H1 (cell line): ENCODE data around the gene KIF1C. TPM values are rescaled to one million over a fixed set of nuclear protein-coding genes. Genes with fewer than 3 reads are reported as not detected.
A peak's percentile ranks its signal among the peaks of the same experiment; 100 is the strongest.

ENCODE experiments used
- CTCF ChIA-PET: fragments of 300-600 bp; sonication (Branson Sonifier 250); formaldehyde crosslinking; loops from one replicate; lab custom pipeline; 2021; ENCODE audit not compliant: partially characterized antibody; lab: Charles Lee
- POLR2A ChIA-PET: fragments of 300-600 bp; sonication (Branson Sonifier 250); formaldehyde crosslinking; loops from one replicate; lab custom pipeline; 2021; ENCODE audit warnings: inconsistent platforms; ENCODE audit not compliant: partially characterized antibody; lab: Charles Lee
- DNase-seq, 2 experiments: peaks; one replicate each; pipeline versions ENCODE4 v3.0.0 to v3.0.0-alpha.2; 2010 to 2022; ENCODE audit warnings: low spot score in 2 of 2, low read depth in 1 of 2, mixed read lengths in 1 of 2
- FAIRE-seq: peaks from 2 replicates; lab custom pipeline; 2011; peaks lifted over from hg19 to GRCh38; lab: Jason Lieb, UNC
- H2AFZ ChIP-seq: 2 replicates; pipeline ENCODE4 v1.8.1; 2012; ENCODE audit warnings: low read length, inconsistent platforms
- H2AK5ac ChIP-seq: 2 replicates; pipeline ENCODE4 v1.6.1; 2013; ENCODE audit warnings: low read depth, low read length
- H2BK120ac ChIP-seq: replicated peaks from 2 replicates; pipeline ENCODE3; 2013; ENCODE audit warnings: low read depth, low read length, inconsistent platforms
- H2BK12ac ChIP-seq: 2 replicates; pipeline ENCODE4 v1.6.1; 2013; ENCODE audit warnings: low read depth, low read length
- H2BK15ac ChIP-seq: 2 replicates; pipeline ENCODE4 v1.6.1; 2013; ENCODE audit warnings: low read length
- H2BK20ac ChIP-seq: 2 replicates; pipeline ENCODE4 v1.6.1; 2013; ENCODE audit warnings: low read length
- H2BK5ac ChIP-seq: 2 replicates; pipeline ENCODE4 v1.6.1; 2013; ENCODE audit warnings: low read depth, low read length
- H3K14ac ChIP-seq: 2 replicates; pipeline ENCODE4 v1.6.1; 2013; ENCODE audit warnings: inconsistent platforms; ENCODE audit not compliant: insufficient read length
- H3K18ac ChIP-seq: 2 replicates; pipeline ENCODE4 v1.6.1; 2013; ENCODE audit warnings: low read length; ENCODE audit errors: extremely low read depth
- H3K23ac ChIP-seq: 2 replicates; pipeline ENCODE4 v1.6.1; 2013; ENCODE audit warnings: inconsistent platforms; ENCODE audit not compliant: insufficient read length
- H3K23me2 ChIP-seq: 2 replicates; pipeline ENCODE4 v1.6.1; 2013; ENCODE audit warnings: low read depth, low read length
- H3K27ac ChIP-seq: 2 replicates; pipeline ENCODE4 v1.6.1; 2011; ENCODE audit warnings: low read depth, low read length, inconsistent platforms
- H3K27me3 ChIP-seq, 4 experiments: replicated peaks in 1 of 4; 1 replicate in 1 of 4; 2 replicates in 3 of 4; pipeline versions ENCODE4 v1.6.1 to v1.8.1; 2011 to 2013; ENCODE audit warnings: low read length in 3 of 4, mild to moderate bottlenecking in 3 of 4, inconsistent platforms in 2 of 4, mixed read lengths in 2 of 4, moderate library complexity in 1 of 4; ENCODE audit not compliant: control insufficient read depth in 3 of 4, insufficient read depth in 3 of 4; ENCODE audit errors: extremely low read depth in 1 of 4
- H3K36me3 ChIP-seq, 4 experiments: 2 replicates each; pipeline versions ENCODE4 v1.6.1 to v1.8.1; 2011 to 2013; ENCODE audit warnings: mild to moderate bottlenecking in 4 of 4, low read length in 3 of 4, moderate library complexity in 2 of 4, control low read depth in 1 of 4, inconsistent platforms in 1 of 4; ENCODE audit not compliant: insufficient read depth in 4 of 4, control insufficient read depth in 2 of 4
- H3K4ac ChIP-seq: replicated peaks from 2 replicates; pipeline ENCODE3; 2013; ENCODE audit warnings: low read length, low read depth, mixed read lengths, inconsistent platforms; ENCODE audit not compliant: insufficient read length
- H3K4me1 ChIP-seq, 4 experiments: replicated peaks in 1 of 4; 1 replicate in 1 of 4; 2 replicates in 3 of 4; pipeline versions ENCODE4 v1.6.1 to v1.8.1; 2011 to 2013; ENCODE audit warnings: low read length in 3 of 4, inconsistent platforms in 2 of 4, mixed read lengths in 1 of 4; ENCODE audit not compliant: insufficient read depth in 4 of 4, control insufficient read depth in 3 of 4
- H3K4me2 ChIP-seq, 2 experiments: 2 replicates each; pipeline versions ENCODE4 v1.6.1 to v1.8.1; 2011 to 2013; ENCODE audit warnings: low read depth in 2 of 2, low read length in 2 of 2, control low read depth in 1 of 2, inconsistent platforms in 1 of 2, mild to moderate bottlenecking in 1 of 2; ENCODE audit not compliant: insufficient read depth in 1 of 2
- H3K4me3 ChIP-seq, 4 experiments: fragments of 200-600, 300-600 bp in 1 of 4; sonication (generic), shearing (Covaris generic), sonication (Bioruptor Twin) in 1 of 4; 2 replicates each; pipeline versions ENCODE4 v1.5.1 to v1.8.1; 2011 to 2016; ENCODE audit warnings: low read length in 4 of 4, low read depth in 3 of 4, control low read depth in 2 of 4, inconsistent platforms in 2 of 4, mild to moderate bottlenecking in 2 of 4, mixed read lengths in 1 of 4, moderate library complexity in 1 of 4; ENCODE audit not compliant: insufficient read depth in 2 of 4; ENCODE audit errors: extremely low read depth in 1 of 4
- H3K56ac ChIP-seq: replicated peaks from 2 replicates; pipeline ENCODE3; 2013; ENCODE audit warnings: low read depth, mild to moderate bottlenecking, mixed read lengths, low read length, inconsistent platforms; ENCODE audit not compliant: insufficient read length
- H3K79me1 ChIP-seq: 2 replicates; pipeline ENCODE4 v1.6.1; 2013; ENCODE audit warnings: low read depth, low read length, control low read depth
- H3K79me2 ChIP-seq, 2 experiments: 2 replicates each; pipeline versions ENCODE4 v1.6.1 to v1.8.1; 2012 to 2013; ENCODE audit warnings: low read length in 2 of 2, mild to moderate bottlenecking in 2 of 2, inconsistent platforms in 1 of 2; ENCODE audit not compliant: insufficient read depth in 2 of 2, control insufficient read depth in 1 of 2
- H3K9ac ChIP-seq, 4 experiments: replicated peaks in 1 of 4; 1 replicate in 1 of 4; 2 replicates in 3 of 4; pipeline versions ENCODE4 v1.6.1 to v1.8.1; 2011 to 2013; ENCODE audit warnings: low read depth in 3 of 4, low read length in 3 of 4, control low read depth in 2 of 4, mild to moderate bottlenecking in 2 of 4, moderate library complexity in 2 of 4, inconsistent platforms in 1 of 4; ENCODE audit errors: extremely low read depth in 1 of 4
- H3K9me3 ChIP-seq, 2 experiments: 2 replicates each; pipeline versions ENCODE4 v1.6.1 to v1.8.1; 2012 to 2013; ENCODE audit warnings: mild to moderate bottlenecking in 2 of 2, moderate library complexity in 2 of 2, control low read depth in 1 of 2, inconsistent platforms in 1 of 2, low read depth in 1 of 2, low read length in 1 of 2, mixed read lengths in 1 of 2; ENCODE audit not compliant: insufficient read depth in 2 of 2
- H4K20me1 ChIP-seq, 2 experiments: replicated peaks in 1 of 2; 2 replicates each; pipeline versions ENCODE3 to v1.8.1; 2011 to 2013; ENCODE audit warnings: inconsistent platforms in 2 of 2, low read length in 2 of 2, mild to moderate bottlenecking in 1 of 2; ENCODE audit not compliant: insufficient read depth in 2 of 2, control insufficient read depth in 1 of 2
- H4K5ac ChIP-seq: 2 replicates; pipeline ENCODE4 v1.6.1; 2013; ENCODE audit warnings: low read length, low read depth, mixed read lengths, inconsistent platforms; ENCODE audit not compliant: insufficient read length
- H4K8ac ChIP-seq: 2 replicates; pipeline ENCODE4 v1.8.0; 2013; ENCODE audit warnings: mild to moderate bottlenecking, moderate library complexity, low read length, inconsistent platforms; ENCODE audit not compliant: insufficient read depth; ENCODE audit errors: extremely low read depth
- H4K91ac ChIP-seq: replicated peaks from 2 replicates; pipeline ENCODE3; 2013; ENCODE audit warnings: low read length, mixed read lengths, inconsistent platforms; ENCODE audit not compliant: insufficient read length
- CTCF ChIP-seq, 3 experiments: IDR thresholded peaks; 1 replicate in 2 of 3; 2 replicates in 1 of 3; pipeline versions ENCODE4 v1.5.1 to v1.6.1; 2011; ENCODE audit warnings: low read length in 3 of 3, mild to moderate bottlenecking in 3 of 3, inconsistent platforms in 2 of 3, low read depth in 1 of 3, moderate library complexity in 1 of 3; ENCODE audit not compliant: insufficient read depth in 1 of 3; ENCODE audit errors: control extremely low read depth in 1 of 3
- FOSL1 ChIP-seq: IDR thresholded peaks from 2 replicates; pipeline ENCODE4 v1.6.1; 2011; ENCODE audit warnings: mild to moderate bottlenecking, low read depth, low read length, moderate library complexity; ENCODE audit not compliant: insufficient read depth
- WGBS, 2 experiments: shearing (Covaris generic) in 1 of 2; methylation state at CpG; one replicate each; pipeline versions ENCODE4 v1.1.6 to v1.1.7; 2013 to 2015; ENCODE audit warnings: low lambda C conversion rate in 2 of 2, mixed read lengths in 2 of 2, inconsistent platforms in 1 of 2, low coverage in 1 of 2, missing lambda C conversion rate in 1 of 2; ENCODE audit not compliant: insufficient replicate concordance in 2 of 2, insufficient coverage in 1 of 2, insufficient read length in 1 of 2; ENCODE audit errors: extremely low coverage in 1 of 2, missing lambda C conversion rate in 1 of 2; 5-methylcytosine and 5-hydroxymethylcytosine counted together
- polyA plus RNA-seq, 7 experiments: library from polyadenylated mRNA; depleted of rRNA in 3 of 7; stranded (reverse) in 5 of 7; unstranded in 2 of 7; fragments of >200 nt in 5 of 7; fragments of 200-250 nt in 2 of 7; gene quantifications; 1 replicate in 5 of 7; 2 replicates in 1 of 7; 4 replicates in 1 of 7; pipeline versions ENCODE4 v1.2.1 to v1.2.3, GENCODE V29; 2011 to 2013; ENCODE audit warnings: missing spikeins in 2 of 7, mixed read lengths in 2 of 7
- total RNA-seq: library from RNA; stranded (reverse); fragmentation: NEBNext Ultra II Directional; extraction: Animal tissue kit (Norgen Biotek cat#: 25700); gene quantifications from 2 replicates; pipeline ENCODE4 v1.2.1, GENCODE V29; 2021

Gene KIF1C
- total and polyA plus RNA-seq, 2 of the 8 experiments (the other 6 are each of a cell fraction or from before 2014, with no cell fraction given) = 14.3 to 114 TPM

- POLR2A ChIA-PET = interaction anchor here (0.6 to 32.4 kb wide), 9 partner anchors 9 to 242 kb away, joined by 3 to 987 read pairs (median 7); partner anchors contain the start of genes C17orf107, CAMTA2, ENO3 and INCA1
- Histone ChIP-seq H2BK120ac (no peak overlapping the region), H3K9me3 (no peaks in the 10 kb centered on the region), H4K91ac (no peak overlapping the region), H3K4ac (no peak overlapping the region), H3K14ac (no peak overlapping the region), H3K4me1 (peaks cover 2 to 16% (median 9%) of the 10 kb centered on the region in 4 experiments), H3K27ac (no peak overlapping the region), H2BK20ac (no peak overlapping the region), H2AFZ (no peak overlapping the region), H2BK5ac (peak overlapping the region; percentile 66; the same call in 1 of the 2 replicates), H3K18ac (peak overlapping the region; percentile 93; the same call in 1 of the 2 replicates), H3K23me2 (peaks cover 19% of the 10 kb centered on the region; the same call in 1 of the 2 replicates), H3K56ac (no peak overlapping the region), H3K27me3 (peaks cover 0 to 21% (median 10%) of the 10 kb centered on the region in 4 experiments; a peak in 5 of 7 replicates), H3K4me3 (peak overlapping the region in 3 of 4 experiments; percentile 71 to 90 (median 89); a peak in 7 of 8 replicates), H3K79me2 (peaks cover 0 to 16% of the 10 kb centered on the region in 2 experiments; a peak in 2 of 4 replicates), H4K8ac (no peak overlapping the region), H3K23ac (no peak overlapping the region), H2AK5ac (peak overlapping the region; percentile 45; the same call in 1 of the 2 replicates), H2BK15ac (no peak overlapping the region; the same call in 1 of the 2 replicates), H3K36me3 (peaks cover 0 to 11% (median 0%) of the 10 kb centered on the region in 4 experiments; a peak in 1 of 8 replicates), H2BK12ac (peak overlapping the region; percentile 1; the same call in 1 of the 2 replicates), H4K20me1 (peaks cover 2 to 11% of the 10 kb centered on the region in 2 experiments), H3K4me2 (peak overlapping the region; percentile 92 to 99), H3K9ac (peak overlapping the region in 2 of 4 experiments; percentile 14 to 67; a peak in 2 of 7 replicates), H4K5ac (no peak overlapping the region), H3K79me1 (peaks cover 3% of the 10 kb centered on the region; the same call in 1 of the 2 replicates)
- 84% methylated on average over 16 of the region's 16 CpGs; no CpG with 5 or more reads in 1 of the 2 experiments for WGBS, 2 experiments
- CTCF ChIA-PET = interaction anchor here (1.0 to 6.2 kb wide), 8 partner anchors 8 to 61 kb away, joined by 3 to 31 read pairs (median 8); partner anchors contain the start of genes CAMTA2 and ENO3
- TF ChIP-seq FOSL1 = no peak
- no peak for TF ChIP-seq CTCF (IDR thresholded peaks at IDR 0.05; ENCODE audit: control extremely low read depth in 1 of 3, insufficient read depth in 1 of 3, low read depth in 1 of 3, low read length in 3 of 3)
- no peak for DNase-seq
- FAIRE-seq = no peak
These were observed 28.1 kb upstream of the KIF1C start for GRCh38 chr17:4969551-4970173.
